OCI-LY7 (cell line): ENCODE results near the gene DGKD.

Experiments
- EZH2phosphoT487 ChIP-seq: fragments of 200-600 bp; sonication (generic); IDR thresholded peaks from 2 replicates; pipeline ENCODE4 v1.6.1; 2018; ENCODE audit warnings: low read depth, borderline replicate concordance, mild to moderate bottlenecking, mixed run types, antibody characterized with exemption, low read length, moderate library complexity, mixed read lengths
- TF ChIP-seq, protein P1 (sequence below): fragments of 200-600 bp; sonication (generic); conservative IDR thresholded peaks from 2 replicates; pipeline ENCODE4 v1.5.1; 2014; ENCODE audit warnings: mild to moderate bottlenecking, antibody characterized with exemption, low read length, moderate library complexity, mixed read lengths

DNA sequence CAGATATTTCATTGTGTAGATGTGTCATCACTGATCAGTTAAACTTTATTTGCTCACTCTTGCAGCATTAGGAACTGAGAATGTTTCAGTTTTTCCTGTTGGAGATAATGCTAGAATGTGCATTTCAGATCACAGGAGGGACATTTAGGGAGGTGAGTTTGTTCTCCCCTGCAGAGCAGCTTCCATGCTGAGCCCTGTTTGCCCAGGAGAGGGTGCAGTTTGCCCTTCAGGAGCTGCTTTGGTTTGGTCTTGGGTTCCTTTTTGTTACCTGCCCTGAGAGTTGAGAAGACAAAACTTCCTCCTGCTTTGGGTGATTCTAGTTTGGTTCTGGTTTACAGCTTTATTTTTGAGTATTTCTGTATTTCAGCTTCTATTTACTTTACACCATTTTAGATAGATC is 49.9 kb downstream of the DGKD start:
- no peak for TF ChIP-seq EZH2phosphoT487
- TF ChIP-seq, protein P1, sequence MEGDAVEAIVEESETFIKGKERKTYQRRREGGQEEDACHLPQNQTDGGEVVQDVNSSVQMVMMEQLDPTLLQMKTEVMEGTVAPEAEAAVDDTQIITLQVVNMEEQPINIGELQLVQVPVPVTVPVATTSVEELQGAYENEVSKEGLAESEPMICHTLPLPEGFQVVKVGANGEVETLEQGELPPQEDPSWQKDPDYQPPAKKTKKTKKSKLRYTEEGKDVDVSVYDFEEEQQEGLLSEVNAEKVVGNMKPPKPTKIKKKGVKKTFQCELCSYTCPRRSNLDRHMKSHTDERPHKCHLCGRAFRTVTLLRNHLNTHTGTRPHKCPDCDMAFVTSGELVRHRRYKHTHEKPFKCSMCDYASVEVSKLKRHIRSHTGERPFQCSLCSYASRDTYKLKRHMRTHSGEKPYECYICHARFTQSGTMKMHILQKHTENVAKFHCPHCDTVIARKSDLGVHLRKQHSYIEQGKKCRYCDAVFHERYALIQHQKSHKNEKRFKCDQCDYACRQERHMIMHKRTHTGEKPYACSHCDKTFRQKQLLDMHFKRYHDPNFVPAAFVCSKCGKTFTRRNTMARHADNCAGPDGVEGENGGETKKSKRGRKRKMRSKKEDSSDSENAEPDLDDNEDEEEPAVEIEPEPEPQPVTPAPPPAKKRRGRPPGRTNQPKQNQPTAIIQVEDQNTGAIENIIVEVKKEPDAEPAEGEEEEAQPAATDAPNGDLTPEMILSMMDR, result peak; percentile 97
